ENCODE measurements around the gene KAZN.

DNA sequence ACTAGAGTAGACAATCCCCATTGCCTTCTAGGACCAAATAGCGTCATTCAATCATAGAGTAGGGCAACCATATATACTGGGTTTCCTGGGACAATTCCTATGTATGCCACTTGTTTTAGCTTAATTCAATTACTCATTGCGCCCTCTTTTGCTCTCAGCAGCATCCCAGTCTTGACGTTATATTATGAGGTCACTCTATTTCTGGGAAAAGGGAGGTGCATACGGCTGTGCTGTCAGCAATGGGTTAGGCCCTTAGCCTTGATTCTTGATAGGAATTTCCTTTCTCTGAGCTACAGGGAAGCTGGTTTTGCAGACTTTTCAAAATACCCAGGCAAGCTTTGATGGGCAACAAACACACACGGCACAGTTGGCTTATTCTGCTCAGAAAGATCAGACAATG is 4.4 kb upstream of the KAZN start:
- TF ChIP-seq, protein P1, sequence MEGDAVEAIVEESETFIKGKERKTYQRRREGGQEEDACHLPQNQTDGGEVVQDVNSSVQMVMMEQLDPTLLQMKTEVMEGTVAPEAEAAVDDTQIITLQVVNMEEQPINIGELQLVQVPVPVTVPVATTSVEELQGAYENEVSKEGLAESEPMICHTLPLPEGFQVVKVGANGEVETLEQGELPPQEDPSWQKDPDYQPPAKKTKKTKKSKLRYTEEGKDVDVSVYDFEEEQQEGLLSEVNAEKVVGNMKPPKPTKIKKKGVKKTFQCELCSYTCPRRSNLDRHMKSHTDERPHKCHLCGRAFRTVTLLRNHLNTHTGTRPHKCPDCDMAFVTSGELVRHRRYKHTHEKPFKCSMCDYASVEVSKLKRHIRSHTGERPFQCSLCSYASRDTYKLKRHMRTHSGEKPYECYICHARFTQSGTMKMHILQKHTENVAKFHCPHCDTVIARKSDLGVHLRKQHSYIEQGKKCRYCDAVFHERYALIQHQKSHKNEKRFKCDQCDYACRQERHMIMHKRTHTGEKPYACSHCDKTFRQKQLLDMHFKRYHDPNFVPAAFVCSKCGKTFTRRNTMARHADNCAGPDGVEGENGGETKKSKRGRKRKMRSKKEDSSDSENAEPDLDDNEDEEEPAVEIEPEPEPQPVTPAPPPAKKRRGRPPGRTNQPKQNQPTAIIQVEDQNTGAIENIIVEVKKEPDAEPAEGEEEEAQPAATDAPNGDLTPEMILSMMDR (IDR thresholded peaks at IDR 0.05; ENCODE audit: insufficient read depth, low read depth, low read length), result no peak
- TF ChIP-seq EZH2 (IDR thresholded peaks at IDR 0.05; ENCODE audit: insufficient read depth, low read length), result no peak
